NCI-H2029 treated with DMSO at 0.1 percent for 48 hours (cell line): ENCODE measurements around the gene VEGFD.

Experiments used
- DNase-seq: peaks from one replicate; lab custom pipeline; 2025; lab: John Stamatoyannopoulos, UW

VEGFD gene

GRCh38 chrX:15359701-15360100 lies 24.5 kb downstream of the VEGFD start:
- DNase-seq = no peak

- no peak for DNase-seq
These were observed 25.7 kb downstream of the VEGFD start for GRCh38 chrX:15358533-15358932.

GRCh38 chrX:15356444-15356843 lies 27.8 kb downstream of the VEGFD start:
- no peak for DNase-seq

- DNase-seq = no peak
These were observed 33.8 kb downstream of the VEGFD start for GRCh38 chrX:15350329-15350996.

- no peak for DNase-seq
These were observed 35.2 kb downstream of the VEGFD start for GRCh38 chrX:15349046-15349445.

GRCh38 chrX:15345976-15346375 lies 38.2 kb downstream of the VEGFD start:
- no peak for DNase-seq

GRCh38 chrX:15344106-15344505 lies 40.1 kb downstream of the VEGFD start:
- no peak for DNase-seq

GRCh38 chrX:15343075-15343476 lies 41.1 kb downstream of the VEGFD start:
- no peak for DNase-seq

GRCh38 chrX:15340867-15341266 lies 43.3 kb downstream of the VEGFD start:
- DNase-seq = no peak

- DNase-seq = no peak
These were observed 48.2 kb downstream of the VEGFD start for GRCh38 chrX:15336023-15336413.

- peak; percentile 65 for DNase-seq
These were observed 48.8 kb downstream of the VEGFD start, which contains the start of gene PIGA for GRCh38 chrX:15335135-15336022. Gene PIGA (minus strand): TSS chrX:15335523. CDS start chrX:15331930, 3,593 bp downstream.

- DNase-seq = no peak
These were observed 49.7 kb downstream of the VEGFD start for GRCh38 chrX:15334561-15334960.

GRCh38 chrX:15328821-15329220 lies 55.4 kb downstream of the VEGFD start:
- DNase-seq = no peak

- no peak for DNase-seq
These were observed 56.1 kb downstream of the VEGFD start for GRCh38 chrX:15328131-15328530.

GRCh38 chrX:15322472-15322871 lies 61.7 kb downstream of the VEGFD start:
- DNase-seq = no peak

- DNase-seq = no peak
These were observed 62.1 kb downstream of the VEGFD start for GRCh38 chrX:15322072-15322471.

GRCh38 chrX:15321447-15321846 lies 62.8 kb downstream of the VEGFD start:
- DNase-seq = no peak

- no peak for DNase-seq
These were observed 63.9 kb downstream of the VEGFD start for GRCh38 chrX:15320297-15320696.

GRCh38 chrX:15319075-15319474 lies 65.1 kb downstream of the VEGFD start:
- DNase-seq = no peak

- no peak for DNase-seq
These were observed 68.7 kb downstream of the VEGFD start, which contains the start of gene ASB11 for GRCh38 chrX:15315509-15315908. Gene ASB11 (minus strand): TSS chrX:15315640. CDS start chrX:15315605, 35 bp downstream.

GRCh38 chrX:15314472-15314871 lies 69.7 kb downstream of the VEGFD start:
- DNase-seq = no peak

- DNase-seq = no peak
These were observed 73.1 kb downstream of the VEGFD start for GRCh38 chrX:15311119-15311518.

- peak; percentile 15 for DNase-seq
These were observed 74.1 kb downstream of the VEGFD start for GRCh38 chrX:15310117-15310516.
